K562 (cell line): ENCODE measurements around the gene LIN28B. TPM values are rescaled to one million over a fixed set of nuclear protein-coding genes. Genes with fewer than 3 reads are reported as not detected.

Experiments used
- BMI1 ChIP-seq: fragments of 150-350 bp; IDR thresholded peaks from 2 replicates; pipeline ENCODE4 v1.6.1; 2014; ENCODE audit warnings: low read length
- DDX20 ChIP-seq: fragments of 450-650 bp; IDR thresholded peaks from 2 replicates; pipeline ENCODE4 v1.6.1; 2016; ENCODE audit warnings: missing genetic modification characterization, low read depth, mild to moderate bottlenecking, missing compliant biosample characterization, moderate library complexity
- EHMT2 ChIP-seq: fragments of 450-650 bp; IDR thresholded peaks from 2 replicates; pipeline ENCODE4 v1.6.1; 2018; ENCODE audit warnings: antibody characterized with exemption
- GATAD2B ChIP-seq: fragments of 450-650 bp; IDR thresholded peaks from 2 replicates; pipeline ENCODE4 v1.6.1; 2017; ENCODE audit warnings: mild to moderate bottlenecking, borderline replicate concordance
- JUND ChIP-seq, 2 experiments: IDR thresholded peaks; 2 replicates in 1 of 2; 3 replicates in 1 of 2; pipeline ENCODE4 v1.6.1; 2011; ENCODE audit warnings: borderline replicate concordance in 2 of 2, low read depth in 2 of 2, low read length in 2 of 2, improper control_type of control experiment in 1 of 2, missing biosample characterization in 1 of 2, missing genetic modification characterization in 1 of 2, missing genetic modification reagents in 1 of 2
- PCBP2 ChIP-seq: fragments of 200-400 bp; formaldehyde crosslinking; IDR thresholded peaks from 2 replicates; pipeline ENCODE4 v1.6.1; 2018; ENCODE audit warnings: low read length, low read depth, mild to moderate bottlenecking, moderate library complexity; ENCODE audit not compliant: poor library complexity, severe bottlenecking
- RBM39 ChIP-seq: fragments of 200-400 bp; formaldehyde crosslinking; optimal IDR thresholded peaks from 2 replicates; pipeline ENCODE3; 2018; ENCODE audit warnings: low read depth, low read length
- TOE1 ChIP-seq, 2 experiments: fragments of 450-650 bp in 1 of 2; sonication (generic) in 1 of 2; formaldehyde crosslinking in 1 of 2; IDR thresholded peaks; 2 replicates each; pipeline versions ENCODE4 v1.7.1 to v1.8.0; 2016 to 2022; ENCODE audit warnings: borderline replicate concordance in 2 of 2, mild to moderate bottlenecking in 2 of 2, antibody characterized with exemption in 1 of 2, inconsistent platforms in 1 of 2, low read depth in 1 of 2, missing genetic modification reagents in 1 of 2, moderate library complexity in 1 of 2
- polyA plus RNA-seq, 8 experiments: library from polyadenylated mRNA; depleted of rRNA in 4 of 8; stranded (reverse) in 5 of 8; unstranded in 3 of 8; fragments of >200 nt; fragmentation: Nextera tagmentation in 2 of 8; fragmentation: Illumina TruSeq in 1 of 8; extraction: Ambion mirVana in 2 of 8; extraction: Trizol in 1 of 8; gene quantifications; 2 replicates each; pipeline versions ENCODE4 v1.2.1 to v1.2.3, GENCODE V29; 2011 to 2014; ENCODE audit warnings: inconsistent platforms in 1 of 8, missing spikeins in 1 of 8
- total RNA-seq, 7 experiments: library from RNA; depleted of rRNA in 6 of 7; stranded (reverse); fragments of >200 nt in 6 of 7; fragmentation: Illumina TruSeq in 2 of 7; extraction: Trizol in 2 of 7; gene quantifications; 2 replicates each; pipeline versions ENCODE4 v1.2.1 to v1.2.3, GENCODE V29; 2011 to 2021; ENCODE audit warnings: low replicate concordance in 1 of 7
- TF ChIP-seq, protein P1 (sequence below): fragments of 450-650 bp; IDR thresholded peaks from 2 replicates; pipeline ENCODE4 v1.6.1; 2016; ENCODE audit warnings: mild to moderate bottlenecking, moderate library complexity
- TF ChIP-seq, protein P2 (sequence below): IDR thresholded peaks from 2 replicates; pipeline ENCODE4 v1.6.1; 2016; ENCODE audit warnings: missing genetic modification characterization, missing compliant biosample characterization
- TF ChIP-seq, protein P3 (sequence below), 3 experiments: fragments of 200-800 bp in 1 of 3; sonication (Bioruptor generic) in 1 of 3; sonication (generic) in 1 of 3; formaldehyde crosslinking in 1 of 3; IDR thresholded peaks; 2 replicates each; pipeline versions ENCODE4 v1.6.1 to v1.8.0; 2016 to 2022; ENCODE audit warnings: mild to moderate bottlenecking in 2 of 3, missing compliant biosample characterization in 2 of 3, missing genetic modification characterization in 2 of 3, missing genetic modification reagents in 1 of 3

Gene LIN28B
- total and polyA plus RNA-seq, 9 of the 15 experiments (the other 6 are each of a cell fraction or from before 2014, with no cell fraction given): 20.9 to 77.3 (median 42.1) TPM

DNA sequence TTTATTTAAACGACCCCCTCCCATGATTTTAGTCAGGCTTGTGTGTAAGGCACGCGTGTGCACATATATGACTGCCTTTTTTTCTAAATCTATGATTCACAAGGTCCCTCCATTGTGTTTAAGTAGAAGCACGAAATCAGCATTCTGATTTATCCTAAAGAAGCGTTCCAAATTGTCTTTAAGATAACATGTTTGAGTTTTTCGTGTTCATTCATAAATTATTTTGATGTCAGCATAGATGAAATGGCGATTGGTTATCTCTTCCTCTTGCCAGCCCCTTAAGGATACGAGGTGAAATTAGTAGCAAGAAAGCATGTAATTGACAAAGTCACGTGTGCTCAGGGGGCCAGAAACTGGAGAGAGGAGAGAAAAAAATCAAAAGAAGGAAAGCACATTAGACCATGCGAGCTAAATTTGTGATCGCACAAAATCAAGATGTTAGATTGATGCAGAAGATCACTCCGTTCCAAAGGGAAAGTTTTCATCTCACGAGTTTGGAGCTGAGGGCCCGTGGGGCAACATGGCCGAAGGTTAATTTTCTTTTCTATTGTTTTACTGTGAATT, at the start of gene LIN28B (continued):
- TF ChIP-seq, protein P1, sequence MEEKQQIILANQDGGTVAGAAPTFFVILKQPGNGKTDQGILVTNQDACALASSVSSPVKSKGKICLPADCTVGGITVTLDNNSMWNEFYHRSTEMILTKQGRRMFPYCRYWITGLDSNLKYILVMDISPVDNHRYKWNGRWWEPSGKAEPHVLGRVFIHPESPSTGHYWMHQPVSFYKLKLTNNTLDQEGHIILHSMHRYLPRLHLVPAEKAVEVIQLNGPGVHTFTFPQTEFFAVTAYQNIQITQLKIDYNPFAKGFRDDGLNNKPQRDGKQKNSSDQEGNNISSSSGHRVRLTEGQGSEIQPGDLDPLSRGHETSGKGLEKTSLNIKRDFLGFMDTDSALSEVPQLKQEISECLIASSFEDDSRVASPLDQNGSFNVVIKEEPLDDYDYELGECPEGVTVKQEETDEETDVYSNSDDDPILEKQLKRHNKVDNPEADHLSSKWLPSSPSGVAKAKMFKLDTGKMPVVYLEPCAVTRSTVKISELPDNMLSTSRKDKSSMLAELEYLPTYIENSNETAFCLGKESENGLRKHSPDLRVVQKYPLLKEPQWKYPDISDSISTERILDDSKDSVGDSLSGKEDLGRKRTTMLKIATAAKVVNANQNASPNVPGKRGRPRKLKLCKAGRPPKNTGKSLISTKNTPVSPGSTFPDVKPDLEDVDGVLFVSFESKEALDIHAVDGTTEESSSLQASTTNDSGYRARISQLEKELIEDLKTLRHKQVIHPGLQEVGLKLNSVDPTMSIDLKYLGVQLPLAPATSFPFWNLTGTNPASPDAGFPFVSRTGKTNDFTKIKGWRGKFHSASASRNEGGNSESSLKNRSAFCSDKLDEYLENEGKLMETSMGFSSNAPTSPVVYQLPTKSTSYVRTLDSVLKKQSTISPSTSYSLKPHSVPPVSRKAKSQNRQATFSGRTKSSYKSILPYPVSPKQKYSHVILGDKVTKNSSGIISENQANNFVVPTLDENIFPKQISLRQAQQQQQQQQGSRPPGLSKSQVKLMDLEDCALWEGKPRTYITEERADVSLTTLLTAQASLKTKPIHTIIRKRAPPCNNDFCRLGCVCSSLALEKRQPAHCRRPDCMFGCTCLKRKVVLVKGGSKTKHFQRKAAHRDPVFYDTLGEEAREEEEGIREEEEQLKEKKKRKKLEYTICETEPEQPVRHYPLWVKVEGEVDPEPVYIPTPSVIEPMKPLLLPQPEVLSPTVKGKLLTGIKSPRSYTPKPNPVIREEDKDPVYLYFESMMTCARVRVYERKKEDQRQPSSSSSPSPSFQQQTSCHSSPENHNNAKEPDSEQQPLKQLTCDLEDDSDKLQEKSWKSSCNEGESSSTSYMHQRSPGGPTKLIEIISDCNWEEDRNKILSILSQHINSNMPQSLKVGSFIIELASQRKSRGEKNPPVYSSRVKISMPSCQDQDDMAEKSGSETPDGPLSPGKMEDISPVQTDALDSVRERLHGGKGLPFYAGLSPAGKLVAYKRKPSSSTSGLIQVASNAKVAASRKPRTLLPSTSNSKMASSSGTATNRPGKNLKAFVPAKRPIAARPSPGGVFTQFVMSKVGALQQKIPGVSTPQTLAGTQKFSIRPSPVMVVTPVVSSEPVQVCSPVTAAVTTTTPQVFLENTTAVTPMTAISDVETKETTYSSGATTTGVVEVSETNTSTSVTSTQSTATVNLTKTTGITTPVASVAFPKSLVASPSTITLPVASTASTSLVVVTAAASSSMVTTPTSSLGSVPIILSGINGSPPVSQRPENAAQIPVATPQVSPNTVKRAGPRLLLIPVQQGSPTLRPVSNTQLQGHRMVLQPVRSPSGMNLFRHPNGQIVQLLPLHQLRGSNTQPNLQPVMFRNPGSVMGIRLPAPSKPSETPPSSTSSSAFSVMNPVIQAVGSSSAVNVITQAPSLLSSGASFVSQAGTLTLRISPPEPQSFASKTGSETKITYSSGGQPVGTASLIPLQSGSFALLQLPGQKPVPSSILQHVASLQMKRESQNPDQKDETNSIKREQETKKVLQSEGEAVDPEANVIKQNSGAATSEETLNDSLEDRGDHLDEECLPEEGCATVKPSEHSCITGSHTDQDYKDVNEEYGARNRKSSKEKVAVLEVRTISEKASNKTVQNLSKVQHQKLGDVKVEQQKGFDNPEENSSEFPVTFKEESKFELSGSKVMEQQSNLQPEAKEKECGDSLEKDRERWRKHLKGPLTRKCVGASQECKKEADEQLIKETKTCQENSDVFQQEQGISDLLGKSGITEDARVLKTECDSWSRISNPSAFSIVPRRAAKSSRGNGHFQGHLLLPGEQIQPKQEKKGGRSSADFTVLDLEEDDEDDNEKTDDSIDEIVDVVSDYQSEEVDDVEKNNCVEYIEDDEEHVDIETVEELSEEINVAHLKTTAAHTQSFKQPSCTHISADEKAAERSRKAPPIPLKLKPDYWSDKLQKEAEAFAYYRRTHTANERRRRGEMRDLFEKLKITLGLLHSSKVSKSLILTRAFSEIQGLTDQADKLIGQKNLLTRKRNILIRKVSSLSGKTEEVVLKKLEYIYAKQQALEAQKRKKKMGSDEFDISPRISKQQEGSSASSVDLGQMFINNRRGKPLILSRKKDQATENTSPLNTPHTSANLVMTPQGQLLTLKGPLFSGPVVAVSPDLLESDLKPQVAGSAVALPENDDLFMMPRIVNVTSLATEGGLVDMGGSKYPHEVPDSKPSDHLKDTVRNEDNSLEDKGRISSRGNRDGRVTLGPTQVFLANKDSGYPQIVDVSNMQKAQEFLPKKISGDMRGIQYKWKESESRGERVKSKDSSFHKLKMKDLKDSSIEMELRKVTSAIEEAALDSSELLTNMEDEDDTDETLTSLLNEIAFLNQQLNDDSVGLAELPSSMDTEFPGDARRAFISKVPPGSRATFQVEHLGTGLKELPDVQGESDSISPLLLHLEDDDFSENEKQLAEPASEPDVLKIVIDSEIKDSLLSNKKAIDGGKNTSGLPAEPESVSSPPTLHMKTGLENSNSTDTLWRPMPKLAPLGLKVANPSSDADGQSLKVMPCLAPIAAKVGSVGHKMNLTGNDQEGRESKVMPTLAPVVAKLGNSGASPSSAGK: peak; percentile 17; the same call in 1 of the 2 replicates
- 0 out of 2 replicates have a peak, but pooled peaks have one; percentile 24 for TF ChIP-seq DDX20 (tag)
- TF ChIP-seq JUND (IDR thresholded peaks at IDR 0.05; ENCODE audit: borderline replicate concordance, low read depth, low read length): no peak; the same call in 1 of the 2 replicates
- TF ChIP-seq JUND (tag; IDR thresholded peaks at IDR 0.05; ENCODE audit: borderline replicate concordance, low read depth, low read length): 0 out of 3 replicates have a peak, but pooled peaks have one; percentile 8
- TF ChIP-seq GATAD2B: 0 out of 2 replicates have a peak, but pooled peaks have one; percentile 43
- no peak for TF ChIP-seq BMI1
- no peak for TF ChIP-seq RBM39
- peak; percentile 95 for TF ChIP-seq PCBP2
- TF ChIP-seq, protein P2, sequence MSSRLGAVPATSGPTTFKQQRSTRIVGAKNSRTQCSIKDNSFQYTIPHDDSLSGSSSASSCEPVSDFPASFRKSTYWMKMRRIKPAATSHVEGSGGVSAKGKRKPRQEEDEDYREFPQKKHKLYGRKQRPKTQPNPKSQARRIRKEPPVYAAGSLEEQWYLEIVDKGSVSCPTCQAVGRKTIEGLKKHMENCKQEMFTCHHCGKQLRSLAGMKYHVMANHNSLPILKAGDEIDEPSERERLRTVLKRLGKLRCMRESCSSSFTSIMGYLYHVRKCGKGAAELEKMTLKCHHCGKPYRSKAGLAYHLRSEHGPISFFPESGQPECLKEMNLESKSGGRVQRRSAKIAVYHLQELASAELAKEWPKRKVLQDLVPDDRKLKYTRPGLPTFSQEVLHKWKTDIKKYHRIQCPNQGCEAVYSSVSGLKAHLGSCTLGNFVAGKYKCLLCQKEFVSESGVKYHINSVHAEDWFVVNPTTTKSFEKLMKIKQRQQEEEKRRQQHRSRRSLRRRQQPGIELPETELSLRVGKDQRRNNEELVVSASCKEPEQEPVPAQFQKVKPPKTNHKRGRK (tag): peak; percentile 9; the same call in 1 of the 2 replicates
- TF ChIP-seq EHMT2: no peak
- TF ChIP-seq, protein P3, sequence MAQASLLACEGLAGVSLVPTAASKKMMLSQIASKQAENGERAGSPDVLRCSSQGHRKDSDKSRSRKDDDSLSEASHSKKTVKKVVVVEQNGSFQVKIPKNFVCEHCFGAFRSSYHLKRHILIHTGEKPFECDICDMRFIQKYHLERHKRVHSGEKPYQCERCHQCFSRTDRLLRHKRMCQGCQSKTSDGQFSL (CRISPR knock-in tag; IDR thresholded peaks at IDR 0.05): peak; percentile 12; the same call in 1 of the 2 replicates
- TF ChIP-seq, protein P3 (tag; IDR thresholded peaks at IDR 0.05): no peak
- peak; percentile 80 for TF ChIP-seq TOE1 (IDR thresholded peaks at IDR 0.05; ENCODE audit: borderline replicate concordance)
- no peak for TF ChIP-seq TOE1 (CRISPR knock-in tag; IDR thresholded peaks at IDR 0.05; ENCODE audit: borderline replicate concordance, low read depth)
